ENCODE results near the gene COPS6.

The COPS6 gene

GRCh38 chr7:100088621-100089457 is at the start of gene COPS6:
Gene COPS6 (plus strand): TSS chr7:100088969. CDS start chr7:100088991, 22 bp downstream.
- Histone ChIP-seq H3K9me3 (ENCODE audit: low read length) (no peaks in the 10 kb centered on the region), H3K36me3 (ENCODE audit: insufficient read depth, low read length) (peaks cover 36% of the 10 kb centered on the region), H3K27me3 (ENCODE audit: insufficient read depth, low read length) (no peaks in the 10 kb centered on the region), H3K4me1 (ENCODE audit: insufficient read depth, low read length) (peaks cover 6% of the 10 kb centered on the region), H2AFZ (ENCODE audit: low read depth, low read length) (peak within 1 kb of the TSS; percentile 21), H3K4me3 (ENCODE audit: low read length) (peak within 1 kb of the TSS; percentile 81)

- no peaks in the 10 kb centered on the region for H3K4me1 ChIP-seq (ENCODE audit: insufficient read depth, low read length)
- H3K27me3 ChIP-seq (ENCODE audit: insufficient read depth, low read length), result no peaks in the 10 kb centered on the region
- no peak overlapping the region for H2AFZ ChIP-seq (ENCODE audit: low read depth, low read length)
- H3K9me3 ChIP-seq (ENCODE audit: low read length), result no peaks in the 10 kb centered on the region
- H3K36me3 ChIP-seq (ENCODE audit: insufficient read depth, low read length), result peaks cover 35% of the 10 kb centered on the region
- no peak overlapping the region for H3K4me3 ChIP-seq (ENCODE audit: low read length)
These were observed 48.2 kb upstream of the COPS6 start for GRCh38 chr7:100040575-100040974.

- no peaks in the 10 kb centered on the region for H3K9me3 ChIP-seq (ENCODE audit: low read length)
- H3K36me3 ChIP-seq (ENCODE audit: insufficient read depth, low read length), result peaks cover 5% of the 10 kb centered on the region
- no peaks in the 10 kb centered on the region for H3K4me1 ChIP-seq (ENCODE audit: insufficient read depth, low read length)
- H3K27me3 ChIP-seq (ENCODE audit: insufficient read depth, low read length), result no peaks in the 10 kb centered on the region
- no peak overlapping the region for H3K4me3 ChIP-seq (ENCODE audit: low read length)
- H2AFZ ChIP-seq (ENCODE audit: low read depth, low read length), result no peak overlapping the region
These were observed 44.1 kb upstream of the COPS6 start for GRCh38 chr7:100044718-100045117.

- H2AFZ ChIP-seq (ENCODE audit: low read depth, low read length), result peak overlapping the region; percentile 91
- H3K36me3 ChIP-seq (ENCODE audit: insufficient read depth, low read length), result peaks cover 11% of the 10 kb centered on the region
- H3K9me3 ChIP-seq (ENCODE audit: low read length), result no peaks in the 10 kb centered on the region
- H3K27me3 ChIP-seq (ENCODE audit: insufficient read depth, low read length), result no peaks in the 10 kb centered on the region
- H3K4me1 ChIP-seq (ENCODE audit: insufficient read depth, low read length), result peaks cover 2% of the 10 kb centered on the region
- no peak overlapping the region for H3K4me3 ChIP-seq (ENCODE audit: low read length)
These were observed 40.1 kb upstream of the COPS6 start for GRCh38 chr7:100048680-100049079.

GRCh38 chr7:100049441-100050291 is 39.1 kb upstream of the COPS6 start, which contains the start of gene ZSCAN21:
Gene ZSCAN21 (plus strand): TSS chr7:100049774. CDS start chr7:100057007, 7,233 bp downstream.
- Histone ChIP-seq H3K4me1 (ENCODE audit: insufficient read depth, low read length) (peaks cover 2% of the 10 kb centered on the region), H2AFZ (ENCODE audit: low read depth, low read length) (peak within 1 kb of the TSS; percentile 91), H3K4me3 (ENCODE audit: low read length) (peak within 1 kb of the TSS; percentile 83), H3K36me3 (ENCODE audit: insufficient read depth, low read length) (peaks cover 11% of the 10 kb centered on the region), H3K9me3 (ENCODE audit: low read length) (no peaks in the 10 kb centered on the region), H3K27me3 (ENCODE audit: insufficient read depth, low read length) (no peaks in the 10 kb centered on the region)

- Histone ChIP-seq H3K27me3 (ENCODE audit: insufficient read depth, low read length) (no peaks in the 10 kb centered on the region), H2AFZ (ENCODE audit: low read depth, low read length) (no peak overlapping the region), H3K9me3 (ENCODE audit: low read length) (no peaks in the 10 kb centered on the region), H3K4me1 (ENCODE audit: insufficient read depth, low read length) (peaks cover 2% of the 10 kb centered on the region), H3K4me3 (ENCODE audit: low read length) (no peak overlapping the region), H3K36me3 (ENCODE audit: insufficient read depth, low read length) (peaks cover 17% of the 10 kb centered on the region)
These were observed 37.2 kb upstream of the COPS6 start for GRCh38 chr7:100051611-100052010.

GRCh38 chr7:100053215-100053614 is 35.6 kb upstream of the COPS6 start:
- H3K9me3 ChIP-seq (ENCODE audit: low read length), result no peaks in the 10 kb centered on the region

GRCh38 chr7:100057006-100057405 is 31.8 kb upstream of the COPS6 start:
- Histone ChIP-seq H2AFZ (ENCODE audit: low read depth, low read length) (no peak overlapping the region), H3K4me3 (ENCODE audit: low read length) (no peak overlapping the region), H3K9me3 (ENCODE audit: low read length) (no peaks in the 10 kb centered on the region), H3K4me1 (ENCODE audit: insufficient read depth, low read length) (no peaks in the 10 kb centered on the region), H3K27me3 (ENCODE audit: insufficient read depth, low read length) (no peaks in the 10 kb centered on the region), H3K36me3 (ENCODE audit: insufficient read depth, low read length) (peaks cover 53% of the 10 kb centered on the region)

More at GRCh38 chr7:100053215-100053614, 35.6 kb upstream of the COPS6 start:
- Histone ChIP-seq H3K4me1 (ENCODE audit: insufficient read depth, low read length) (peaks cover 2% of the 10 kb centered on the region), H3K27me3 (ENCODE audit: insufficient read depth, low read length) (no peaks in the 10 kb centered on the region), H3K36me3 (ENCODE audit: insufficient read depth, low read length) (peaks cover 33% of the 10 kb centered on the region), H2AFZ (ENCODE audit: low read depth, low read length) (no peak overlapping the region), H3K4me3 (ENCODE audit: low read length) (no peak overlapping the region)

GRCh38 chr7:100059251-100059739 is 29.5 kb upstream of the COPS6 start:
- H3K4me1 ChIP-seq (ENCODE audit: insufficient read depth, low read length), result no peaks in the 10 kb centered on the region
- H3K36me3 ChIP-seq (ENCODE audit: insufficient read depth, low read length), result peaks cover 59% of the 10 kb centered on the region
- no peak overlapping the region for H3K4me3 ChIP-seq (ENCODE audit: low read length)
- H3K27me3 ChIP-seq (ENCODE audit: insufficient read depth, low read length), result no peaks in the 10 kb centered on the region
- H3K9me3 ChIP-seq (ENCODE audit: low read length), result no peaks in the 10 kb centered on the region
- H2AFZ ChIP-seq (ENCODE audit: low read depth, low read length), result no peak overlapping the region

GRCh38 chr7:100061518-100062193 is 27.1 kb upstream of the COPS6 start:
- Histone ChIP-seq H2AFZ (ENCODE audit: low read depth, low read length) (no peak overlapping the region), H3K4me1 (ENCODE audit: insufficient read depth, low read length) (no peaks in the 10 kb centered on the region), H3K36me3 (ENCODE audit: insufficient read depth, low read length) (peaks cover 68% of the 10 kb centered on the region), H3K9me3 (ENCODE audit: low read length) (no peaks in the 10 kb centered on the region), H3K27me3 (ENCODE audit: insufficient read depth, low read length) (no peaks in the 10 kb centered on the region), H3K4me3 (ENCODE audit: low read length) (no peak overlapping the region)

- Histone ChIP-seq H2AFZ (ENCODE audit: low read depth, low read length) (no peak overlapping the region), H3K36me3 (ENCODE audit: insufficient read depth, low read length) (peaks cover 55% of the 10 kb centered on the region), H3K4me3 (ENCODE audit: low read length) (no peak overlapping the region), H3K4me1 (ENCODE audit: insufficient read depth, low read length) (no peaks in the 10 kb centered on the region), H3K27me3 (ENCODE audit: insufficient read depth, low read length) (no peaks in the 10 kb centered on the region), H3K9me3 (ENCODE audit: low read length) (no peaks in the 10 kb centered on the region)
These were observed 25.4 kb upstream of the COPS6 start for GRCh38 chr7:100063376-100063775.

- no peaks in the 10 kb centered on the region for H3K27me3 ChIP-seq (ENCODE audit: insufficient read depth, low read length)
- H3K4me1 ChIP-seq (ENCODE audit: insufficient read depth, low read length), result no peaks in the 10 kb centered on the region
- no peak overlapping the region for H2AFZ ChIP-seq (ENCODE audit: low read depth, low read length)
- H3K36me3 ChIP-seq (ENCODE audit: insufficient read depth, low read length), result peaks cover 51% of the 10 kb centered on the region
- H3K9me3 ChIP-seq (ENCODE audit: low read length), result no peaks in the 10 kb centered on the region
- H3K4me3 ChIP-seq (ENCODE audit: low read length), result no peak overlapping the region
These were observed 24.6 kb upstream of the COPS6 start for GRCh38 chr7:100064162-100064561.

Measured in neuron (in vitro differentiated cells).